ENCODE measurements around the gene MIXL1.

The MIXL1 gene

DNA sequence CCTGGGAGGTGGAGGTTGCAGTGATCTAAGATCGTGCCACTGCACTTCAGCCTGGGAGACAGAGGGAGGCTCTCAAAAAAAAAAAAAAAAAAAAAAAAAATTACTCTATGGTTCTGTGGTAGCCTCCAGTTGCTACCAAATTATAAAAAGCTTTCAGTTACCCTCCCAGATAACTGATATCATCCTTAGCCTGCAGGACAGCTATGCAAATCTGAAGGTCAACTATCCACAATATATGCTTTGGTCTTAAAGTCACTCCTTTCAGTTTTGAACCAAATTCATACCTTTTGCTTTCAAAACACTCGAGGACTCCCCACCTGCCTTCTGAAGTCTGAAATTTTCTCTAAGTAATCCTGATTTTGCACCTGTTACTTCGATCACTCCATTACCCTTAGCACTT, 3.1 kb downstream of the MIXL1 start:
- no peak for DNase-seq (ENCODE audit: low spot score)
- Histone ChIP-seq H3K27ac (no peak overlapping the region), H3K4me3 (no peak overlapping the region)
- TF ChIP-seq, protein P1, sequence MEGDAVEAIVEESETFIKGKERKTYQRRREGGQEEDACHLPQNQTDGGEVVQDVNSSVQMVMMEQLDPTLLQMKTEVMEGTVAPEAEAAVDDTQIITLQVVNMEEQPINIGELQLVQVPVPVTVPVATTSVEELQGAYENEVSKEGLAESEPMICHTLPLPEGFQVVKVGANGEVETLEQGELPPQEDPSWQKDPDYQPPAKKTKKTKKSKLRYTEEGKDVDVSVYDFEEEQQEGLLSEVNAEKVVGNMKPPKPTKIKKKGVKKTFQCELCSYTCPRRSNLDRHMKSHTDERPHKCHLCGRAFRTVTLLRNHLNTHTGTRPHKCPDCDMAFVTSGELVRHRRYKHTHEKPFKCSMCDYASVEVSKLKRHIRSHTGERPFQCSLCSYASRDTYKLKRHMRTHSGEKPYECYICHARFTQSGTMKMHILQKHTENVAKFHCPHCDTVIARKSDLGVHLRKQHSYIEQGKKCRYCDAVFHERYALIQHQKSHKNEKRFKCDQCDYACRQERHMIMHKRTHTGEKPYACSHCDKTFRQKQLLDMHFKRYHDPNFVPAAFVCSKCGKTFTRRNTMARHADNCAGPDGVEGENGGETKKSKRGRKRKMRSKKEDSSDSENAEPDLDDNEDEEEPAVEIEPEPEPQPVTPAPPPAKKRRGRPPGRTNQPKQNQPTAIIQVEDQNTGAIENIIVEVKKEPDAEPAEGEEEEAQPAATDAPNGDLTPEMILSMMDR (IDR thresholded peaks at IDR 0.05) = no peak

DNA sequence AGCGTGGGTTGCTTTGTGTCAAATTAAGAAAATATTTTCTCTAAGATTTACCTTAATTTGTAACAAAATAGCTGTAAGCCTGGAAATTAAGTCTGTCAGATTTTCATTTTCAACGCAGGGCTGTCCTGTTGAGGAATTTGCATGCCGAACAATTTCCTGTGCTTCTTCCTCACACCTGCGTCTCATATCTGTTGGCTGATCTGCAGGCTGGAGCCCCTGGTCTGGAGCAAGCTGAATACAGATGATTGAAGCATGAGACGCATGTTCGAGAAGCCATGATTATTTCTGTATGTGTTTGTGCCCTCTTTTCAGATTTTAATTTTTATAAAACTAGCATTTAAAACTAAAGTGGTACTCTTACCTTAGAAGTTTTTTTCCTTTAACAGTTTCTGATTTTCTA, 9.8 kb downstream of the MIXL1 start:
- Histone ChIP-seq H3K4me3 (no peak overlapping the region), H3K27ac (no peak overlapping the region)
- no peak for DNase-seq (ENCODE audit: low spot score)
- TF ChIP-seq, protein P1 (IDR thresholded peaks at IDR 0.05) = no peak

DNA sequence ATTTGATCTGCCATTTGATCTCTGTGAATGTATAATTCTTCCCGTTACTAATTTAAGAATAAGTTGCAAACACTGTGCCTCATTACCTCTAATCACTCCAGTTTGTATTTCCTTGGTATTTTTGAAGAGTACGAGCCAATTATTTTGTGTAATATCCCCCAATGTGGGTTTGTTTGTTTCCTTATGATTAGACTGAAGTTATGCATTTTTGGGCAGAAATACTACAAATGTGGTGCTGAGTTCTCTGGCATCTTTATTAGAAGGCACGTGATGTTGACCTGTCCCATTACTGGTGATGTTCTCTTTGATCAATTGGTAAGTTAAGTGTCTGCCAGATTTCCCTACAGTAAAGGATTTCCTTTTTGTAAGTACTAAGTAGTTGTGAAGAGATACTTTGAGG, 10.3 kb downstream of the MIXL1 start:
- TF ChIP-seq, protein P1 (IDR thresholded peaks at IDR 0.05) = no peak
- no peak for DNase-seq (ENCODE audit: low spot score)
- Histone ChIP-seq H3K4me3 (no peak overlapping the region), H3K27ac (no peak overlapping the region)

DNA sequence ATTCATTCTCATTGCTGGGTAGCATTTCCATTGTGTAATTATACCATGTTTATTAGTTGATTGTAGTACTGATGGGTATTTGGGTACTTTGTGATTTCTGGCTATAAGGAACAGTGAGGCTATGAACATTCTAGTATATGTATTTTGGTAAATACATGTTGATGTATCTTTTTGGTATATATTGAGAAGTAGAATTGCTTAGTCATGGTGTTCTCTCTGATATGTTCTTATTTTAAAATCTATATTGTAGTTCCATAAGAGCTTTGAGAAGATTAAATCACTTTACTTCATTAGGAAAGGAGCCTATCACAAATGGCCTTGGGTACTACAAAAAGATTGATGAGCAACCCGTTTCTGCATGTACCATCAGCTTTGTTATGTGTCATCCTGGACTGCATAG, 13.4 kb downstream of the MIXL1 start:
- Histone ChIP-seq H3K4me3 (no peak overlapping the region), H3K27ac (no peak overlapping the region)
- TF ChIP-seq, protein P1 (IDR thresholded peaks at IDR 0.05) = no peak
- DNase-seq (ENCODE audit: low spot score) = no peak

DNA sequence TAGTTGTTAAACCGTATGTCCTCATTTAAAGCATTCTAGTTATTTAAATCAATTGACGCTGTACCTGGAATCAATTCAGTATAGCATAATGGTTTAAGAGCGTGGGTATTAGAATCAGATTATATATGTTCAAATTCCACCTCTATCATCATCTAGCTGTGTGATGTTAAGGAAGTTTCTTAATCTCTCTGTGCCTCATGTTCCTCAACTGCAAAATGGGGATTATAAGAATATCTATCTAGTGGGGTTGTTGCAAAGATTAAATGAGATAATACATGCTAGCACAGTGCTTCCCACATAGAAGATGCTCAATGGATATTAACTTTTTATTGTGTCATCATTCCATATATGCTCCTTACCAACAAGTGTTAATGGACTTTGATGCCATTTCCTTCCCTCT, 16.0 kb downstream of the MIXL1 start:
- no peak overlapping the region for H3K27ac ChIP-seq
- TF ChIP-seq, protein P1 (IDR thresholded peaks at IDR 0.05) = no peak
- no peak overlapping the region for H3K4me3 ChIP-seq
- DNase-seq (ENCODE audit: low spot score) = no peak

DNA sequence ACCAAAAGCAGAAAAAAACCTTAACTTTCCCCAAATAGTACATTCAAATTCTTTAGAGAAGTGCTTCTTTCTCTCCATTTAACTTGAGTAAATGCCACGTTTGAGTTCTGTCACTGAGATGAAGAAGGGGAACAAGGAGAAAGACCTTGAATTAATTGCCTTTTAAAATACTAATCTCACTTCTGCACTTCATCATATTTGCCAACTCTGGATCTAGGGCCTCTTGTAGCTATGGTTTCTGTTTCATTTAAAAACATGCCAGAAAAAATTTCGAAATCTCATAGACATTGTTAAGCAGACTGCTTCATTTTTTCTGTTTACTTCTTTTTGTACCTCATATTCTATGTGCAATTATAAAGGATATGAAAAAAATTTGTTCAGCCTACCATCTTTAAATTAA, 24.6 kb downstream of the MIXL1 start:
- TF ChIP-seq, protein P1 (IDR thresholded peaks at IDR 0.05) = no peak
- Histone ChIP-seq H3K4me3 (no peak overlapping the region), H3K27ac (no peak overlapping the region)
- DNase-seq (ENCODE audit: low spot score) = no peak

DNA sequence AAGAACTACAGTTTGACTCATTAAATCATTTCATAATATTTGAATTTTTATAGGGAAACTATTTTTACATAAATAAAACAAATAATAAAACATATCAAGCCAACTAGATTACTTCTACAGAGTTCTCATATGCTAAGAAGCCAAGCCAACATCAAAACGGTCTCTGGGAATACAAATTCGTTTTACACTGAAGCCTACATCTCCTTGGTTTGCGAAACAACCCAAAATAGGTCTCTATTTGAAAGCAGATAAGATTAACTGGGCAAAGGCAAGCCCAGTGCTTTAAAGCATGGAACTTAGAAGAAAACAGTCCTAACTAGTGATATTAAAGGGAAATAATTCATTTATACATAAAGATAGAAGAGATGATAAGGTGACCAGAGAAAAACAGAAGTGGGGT, 25.3 kb downstream of the MIXL1 start:
- no peak for DNase-seq (ENCODE audit: low spot score)
- Histone ChIP-seq H3K4me3 (no peak overlapping the region), H3K27ac (no peak overlapping the region)
- TF ChIP-seq, protein P1 (IDR thresholded peaks at IDR 0.05) = no peak

Data from coronary artery (tissue), 2 donors.